Measurements from ENCODE around the gene TEN1. TPM values are rescaled to one million over a fixed set of nuclear protein-coding genes. Genes with fewer than 3 reads are reported as not detected.
"Not testable (repeated sequence)": the region's sequence is repeated elsewhere in the genome, so short reads cannot be mapped to it uniquely, and the experiment has no call there.

Gene TEN1
- total RNA-seq, 1 donor from 2014 or later = 15.9 TPM

- TF ChIP-seq, protein P1, sequence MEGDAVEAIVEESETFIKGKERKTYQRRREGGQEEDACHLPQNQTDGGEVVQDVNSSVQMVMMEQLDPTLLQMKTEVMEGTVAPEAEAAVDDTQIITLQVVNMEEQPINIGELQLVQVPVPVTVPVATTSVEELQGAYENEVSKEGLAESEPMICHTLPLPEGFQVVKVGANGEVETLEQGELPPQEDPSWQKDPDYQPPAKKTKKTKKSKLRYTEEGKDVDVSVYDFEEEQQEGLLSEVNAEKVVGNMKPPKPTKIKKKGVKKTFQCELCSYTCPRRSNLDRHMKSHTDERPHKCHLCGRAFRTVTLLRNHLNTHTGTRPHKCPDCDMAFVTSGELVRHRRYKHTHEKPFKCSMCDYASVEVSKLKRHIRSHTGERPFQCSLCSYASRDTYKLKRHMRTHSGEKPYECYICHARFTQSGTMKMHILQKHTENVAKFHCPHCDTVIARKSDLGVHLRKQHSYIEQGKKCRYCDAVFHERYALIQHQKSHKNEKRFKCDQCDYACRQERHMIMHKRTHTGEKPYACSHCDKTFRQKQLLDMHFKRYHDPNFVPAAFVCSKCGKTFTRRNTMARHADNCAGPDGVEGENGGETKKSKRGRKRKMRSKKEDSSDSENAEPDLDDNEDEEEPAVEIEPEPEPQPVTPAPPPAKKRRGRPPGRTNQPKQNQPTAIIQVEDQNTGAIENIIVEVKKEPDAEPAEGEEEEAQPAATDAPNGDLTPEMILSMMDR (conservative IDR thresholded peaks at IDR 0.05) = no peak
- Mint-ChIP-seq H3K4me3 (no peak overlapping the region), H3K27me3 (no peaks in the 10 kb centered on the region), H3K9me3 (no peaks in the 10 kb centered on the region), H3K27ac (no peak overlapping the region), H3K36me3 (peaks cover 28% of the 10 kb centered on the region), H3K4me1 (ENCODE audit: unreplicated experiment) (no peaks in the 10 kb centered on the region)
- no peak for DNase-seq (ENCODE audit: extremely low spot score, unreplicated experiment)
These were observed 28.6 kb upstream of the TEN1 start for GRCh38 chr17:75950421-75950820.

DNA sequence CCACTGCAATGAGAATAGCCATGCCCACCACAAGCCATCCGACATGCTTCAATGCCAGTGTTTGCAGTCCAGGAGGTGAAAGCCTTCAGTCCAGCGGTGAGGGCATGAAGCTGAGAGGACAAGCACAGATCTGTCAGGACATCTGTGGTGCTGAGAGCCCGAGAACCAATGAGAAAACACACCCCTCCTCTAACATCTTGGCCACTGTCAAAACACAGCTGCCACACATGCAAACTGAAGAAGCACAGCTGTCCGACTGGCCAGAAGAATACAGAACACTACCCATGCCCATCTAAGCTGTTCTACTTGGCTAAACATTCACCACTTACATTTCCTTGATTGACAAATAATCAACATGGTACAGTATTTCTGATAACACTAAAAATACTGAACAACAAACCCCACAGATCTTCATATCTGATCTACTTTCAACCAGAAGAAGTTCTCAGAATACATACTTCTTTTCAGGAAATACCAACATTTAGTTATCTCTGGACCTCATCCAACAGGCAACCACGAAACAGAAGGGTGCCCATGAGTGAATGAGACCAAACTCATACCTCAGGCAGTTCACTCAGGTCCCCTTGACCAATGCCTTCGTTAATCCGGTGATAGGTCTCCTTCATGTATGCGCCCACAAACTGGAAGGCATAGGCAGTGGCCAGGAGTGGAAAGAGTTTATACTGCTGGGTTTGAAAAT, 28.0 kb upstream of the TEN1 start:
- no peaks in the 10 kb centered on the region for H3K27me3 Mint-ChIP-seq
- H3K36me3 Mint-ChIP-seq = peaks cover 32% of the 10 kb centered on the region
- DNase-seq (ENCODE audit: extremely low spot score, unreplicated experiment) = no peak
- no peaks in the 10 kb centered on the region for H3K4me1 Mint-ChIP-seq (ENCODE audit: unreplicated experiment)
- TF ChIP-seq, protein P1 (conservative IDR thresholded peaks at IDR 0.05) = no peak
- no peak overlapping the region for H3K4me3 Mint-ChIP-seq
- no peaks in the 10 kb centered on the region for H3K9me3 Mint-ChIP-seq
- no peak overlapping the region for H3K27ac Mint-ChIP-seq

GRCh38 chr17:75959051-75959838, 19.8 kb upstream of the TEN1 start:
- DNase-seq (ENCODE audit: extremely low spot score, unreplicated experiment) = no peak
- peak overlapping the region; percentile 22 for H3K27ac Mint-ChIP-seq
- no peaks in the 10 kb centered on the region for H3K27me3 Mint-ChIP-seq
- no peaks in the 10 kb centered on the region for H3K9me3 Mint-ChIP-seq
- H3K4me3 Mint-ChIP-seq = no peak overlapping the region
- H3K36me3 Mint-ChIP-seq = peaks cover 13% of the 10 kb centered on the region
- peaks cover 6% of the 10 kb centered on the region for H3K4me1 Mint-ChIP-seq (ENCODE audit: unreplicated experiment)
- TF ChIP-seq, protein P1 (conservative IDR thresholded peaks at IDR 0.05) = no peak

DNA sequence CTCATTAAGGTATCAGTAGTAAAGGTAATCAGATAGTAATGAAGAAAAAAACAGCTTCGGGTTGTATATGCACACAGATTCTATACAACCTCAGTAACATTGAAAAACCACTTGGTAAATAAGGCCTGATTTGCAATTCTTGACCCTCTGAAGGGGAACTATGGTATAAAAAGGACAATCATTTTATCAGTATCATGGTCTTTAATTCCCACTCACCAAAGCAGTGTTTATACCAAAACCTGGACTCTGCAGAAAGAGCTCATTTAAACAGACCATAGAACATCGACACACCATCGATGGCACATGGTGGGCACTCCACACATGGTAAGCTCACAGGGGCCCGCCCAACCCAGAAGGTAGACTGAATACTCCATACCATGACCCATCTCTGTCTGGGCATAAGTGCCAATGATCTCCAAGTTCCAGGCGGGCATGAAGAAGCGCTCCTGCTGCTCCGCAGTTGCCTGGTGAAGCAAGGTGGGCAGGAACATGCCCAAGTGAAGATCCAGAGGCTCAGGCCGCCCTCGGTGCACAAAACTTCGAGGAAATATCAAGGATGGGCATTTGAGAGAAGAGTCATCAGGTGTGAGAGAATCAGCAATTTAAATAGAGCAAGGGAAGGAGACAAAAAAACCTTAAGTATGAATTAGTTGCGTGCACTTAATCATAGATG, 19.1 kb upstream of the TEN1 start:
- H3K36me3 Mint-ChIP-seq = peaks cover 20% of the 10 kb centered on the region
- H3K4me1 Mint-ChIP-seq (ENCODE audit: unreplicated experiment) = peaks cover 6% of the 10 kb centered on the region
- no peak overlapping the region for H3K4me3 Mint-ChIP-seq
- H3K27ac Mint-ChIP-seq = peak overlapping the region; percentile 22
- no peak for DNase-seq (ENCODE audit: extremely low spot score, unreplicated experiment)
- TF ChIP-seq, protein P1 (conservative IDR thresholded peaks at IDR 0.05) = no peak
- H3K27me3 Mint-ChIP-seq = no peaks in the 10 kb centered on the region
- H3K9me3 Mint-ChIP-seq = no peaks in the 10 kb centered on the region

GRCh38 chr17:75965468-75965867, 13.6 kb upstream of the TEN1 start:
- no peaks in the 10 kb centered on the region for H3K27me3 Mint-ChIP-seq
- no peak for DNase-seq (ENCODE audit: extremely low spot score, unreplicated experiment)

GRCh38 chr17:75969044-75969443, 10.0 kb upstream of the TEN1 start:
- H3K9me3 Mint-ChIP-seq; H3K4me3 Mint-ChIP-seq; H3K27ac Mint-ChIP-seq; DNase-seq (ENCODE audit: extremely low spot score, unreplicated experiment); H3K27me3 Mint-ChIP-seq: not testable (repeated sequence)
- Mint-ChIP-seq H3K36me3 (peaks cover 30% of the 10 kb centered on the region), H3K4me1 (ENCODE audit: unreplicated experiment) (peaks cover 11% of the 10 kb centered on the region)

More at GRCh38 chr17:75965468-75965867, 13.6 kb upstream of the TEN1 start:
- H3K4me1 Mint-ChIP-seq (ENCODE audit: unreplicated experiment) = peaks cover 6% of the 10 kb centered on the region
- peaks cover 17% of the 10 kb centered on the region for H3K36me3 Mint-ChIP-seq
- no peak overlapping the region for H3K27ac Mint-ChIP-seq
- TF ChIP-seq, protein P1 (conservative IDR thresholded peaks at IDR 0.05) = no peak
- no peak overlapping the region for H3K4me3 Mint-ChIP-seq
- H3K9me3 Mint-ChIP-seq = no peaks in the 10 kb centered on the region
